KOPT-K1 (cell line): Measurements from ENCODE around the gene OBP2A.

Experiments
- H3K27ac ChIP-seq: fragments of 200-600 bp; sonication (generic); 2 replicates; pipeline ENCODE4 v1.5.1; 2016; ENCODE audit warnings: antibody characterized with exemption, mild to moderate bottlenecking, low read depth, low read length; ENCODE audit not compliant: poor library complexity, severe bottlenecking
- H3K36me3 ChIP-seq: fragments of 200-600 bp; sonication (generic); 2 replicates; pipeline ENCODE4 v1.5.1; 2017; ENCODE audit warnings: antibody characterized with exemption, mild to moderate bottlenecking, low read length, moderate library complexity; ENCODE audit not compliant: insufficient read depth
- H3K9me3 ChIP-seq: fragments of 200-600 bp; sonication (generic); 2 replicates; pipeline ENCODE4 v1.5.1; 2017; ENCODE audit warnings: antibody characterized with exemption, low read length, mild to moderate bottlenecking; ENCODE audit not compliant: insufficient read depth, poor library complexity, severe bottlenecking

OBP2A gene

GRCh38 chr9:135584371-135584770 lies 38.4 kb downstream of the OBP2A start:
- Histone ChIP-seq H3K9me3 (no peaks in the 10 kb centered on the region), H3K36me3 (no peaks in the 10 kb centered on the region), H3K27ac (no peak overlapping the region)

- Histone ChIP-seq H3K36me3 (no peaks in the 10 kb centered on the region), H3K27ac (no peak overlapping the region), H3K9me3 (no peaks in the 10 kb centered on the region)
Measured at GRCh38 chr9:135584934-135585333, 39.0 kb downstream of the OBP2A start.

GRCh38 chr9:135586601-135587109 lies 40.7 kb downstream of the OBP2A start:
- H3K9me3 ChIP-seq = no peaks in the 10 kb centered on the region
- no peak overlapping the region for H3K27ac ChIP-seq
- H3K36me3 ChIP-seq = no peaks in the 10 kb centered on the region

GRCh38 chr9:135587658-135588057 lies 41.7 kb downstream of the OBP2A start:
- Histone ChIP-seq H3K27ac (no peak overlapping the region), H3K9me3 (no peaks in the 10 kb centered on the region), H3K36me3 (no peaks in the 10 kb centered on the region)

GRCh38 chr9:135588371-135588770 lies 42.4 kb downstream of the OBP2A start:
- H3K9me3 ChIP-seq = no peaks in the 10 kb centered on the region
- H3K36me3 ChIP-seq = no peaks in the 10 kb centered on the region
- no peak overlapping the region for H3K27ac ChIP-seq

GRCh38 chr9:135588886-135589595 lies 43.1 kb downstream of the OBP2A start:
- H3K36me3 ChIP-seq = no peaks in the 10 kb centered on the region
- no peak overlapping the region for H3K27ac ChIP-seq
- H3K9me3 ChIP-seq = no peaks in the 10 kb centered on the region

- peaks cover 3% of the 10 kb centered on the region for H3K9me3 ChIP-seq
- no peak overlapping the region for H3K27ac ChIP-seq
- no peaks in the 10 kb centered on the region for H3K36me3 ChIP-seq
Measured at GRCh38 chr9:135589596-135590485, 43.9 kb downstream of the OBP2A start.

GRCh38 chr9:135590486-135591079 lies 44.7 kb downstream of the OBP2A start:
- H3K27ac ChIP-seq = no peak overlapping the region
- H3K9me3 ChIP-seq = peaks cover 11% of the 10 kb centered on the region

GRCh38 chr9:135591506-135592330 lies 45.8 kb downstream of the OBP2A start:
- Histone ChIP-seq H3K9me3 (peaks cover 18% of the 10 kb centered on the region), H3K36me3 (no peaks in the 10 kb centered on the region), H3K27ac (no peak overlapping the region)

More at GRCh38 chr9:135590486-135591079, 44.7 kb downstream of the OBP2A start:
- no peaks in the 10 kb centered on the region for H3K36me3 ChIP-seq

GRCh38 chr9:135592331-135592590 lies 46.3 kb downstream of the OBP2A start:
- Histone ChIP-seq H3K36me3 (no peaks in the 10 kb centered on the region), H3K9me3 (peaks cover 18% of the 10 kb centered on the region)

GRCh38 chr9:135592625-135593024 lies 46.7 kb downstream of the OBP2A start:
- H3K9me3 ChIP-seq = peaks cover 18% of the 10 kb centered on the region
- no peak overlapping the region for H3K27ac ChIP-seq
- H3K36me3 ChIP-seq = no peaks in the 10 kb centered on the region

More at GRCh38 chr9:135592331-135592590, 46.3 kb downstream of the OBP2A start:
- no peak overlapping the region for H3K27ac ChIP-seq

- Histone ChIP-seq H3K36me3 (no peaks in the 10 kb centered on the region), H3K9me3 (peaks cover 18% of the 10 kb centered on the region), H3K27ac (no peak overlapping the region)
Measured at GRCh38 chr9:135596211-135596610, 50.3 kb downstream of the OBP2A start.
